22Rv1 (cell line): ENCODE measurements around the gene PHYKPL.

Experiments
- CTCF ChIP-seq: fragments of 450-650 bp; IDR thresholded peaks from 2 replicates; pipeline ENCODE4 v1.5.1; 2017; ENCODE audit warnings: mild to moderate bottlenecking
- ZFX ChIP-seq: fragments of 450-650 bp; IDR thresholded peaks from 2 replicates; pipeline ENCODE4 v1.6.1; 2017; ENCODE audit warnings: antibody characterized with exemption, borderline replicate concordance

- no peak for TF ChIP-seq CTCF
- no peak for TF ChIP-seq ZFX
Observed at GRCh38 chr5:178229861-178230260, 2.7 kb downstream of the PHYKPL start.
